Liver (tissue), 3 donors: ENCODE measurements around the gene DUOXA2.

Experiments
- ATF3 ChIP-seq: IDR thresholded peaks from 2 replicates; pipeline ENCODE4 v1.6.1; 2016; ENCODE audit warnings: antibody characterized with exemption
- EGR1 ChIP-seq, 2 donors: IDR thresholded peaks; 2 replicates each; pipeline ENCODE4 v1.6.1; 2016 to 2018; ENCODE audit warnings: antibody characterized with exemption in 2 of 2, low read depth in 2 of 2
- GABPA ChIP-seq, 2 donors: IDR thresholded peaks in 1 of 2; conservative IDR thresholded peaks in 1 of 2; 2 replicates each; pipeline ENCODE4 v1.6.1; 2016; ENCODE audit warnings: antibody characterized with exemption in 2 of 2, mild to moderate bottlenecking in 1 of 2, moderate library complexity in 1 of 2
- HNF4G ChIP-seq: IDR thresholded peaks from 2 replicates; pipeline ENCODE4 v1.6.1; 2016; ENCODE audit warnings: antibody characterized with exemption
- JUND ChIP-seq, 2 donors: IDR thresholded peaks; 2 replicates each; pipeline ENCODE4 v1.6.1; 2016; ENCODE audit warnings: antibody characterized with exemption in 2 of 2
- NR2F2 ChIP-seq: IDR thresholded peaks from 2 replicates; pipeline ENCODE4 v1.6.1; 2016; ENCODE audit warnings: antibody characterized with exemption
- RAD21 ChIP-seq, 2 donors: IDR thresholded peaks; 2 replicates each; pipeline ENCODE4 v1.6.1; 2016; ENCODE audit warnings: antibody characterized with exemption in 2 of 2, mild to moderate bottlenecking in 2 of 2
- REST ChIP-seq: IDR thresholded peaks from 2 replicates; pipeline ENCODE4 v1.6.1; 2016; ENCODE audit warnings: antibody characterized with exemption, mild to moderate bottlenecking
- TAF1 ChIP-seq: conservative IDR thresholded peaks from 2 replicates; pipeline ENCODE4 v1.6.1; 2016; ENCODE audit warnings: antibody characterized with exemption, mild to moderate bottlenecking
- YY1 ChIP-seq: IDR thresholded peaks from 2 replicates; pipeline ENCODE4 v1.6.1; 2016; ENCODE audit warnings: antibody characterized with exemption, mild to moderate bottlenecking
- ZBTB33 ChIP-seq: IDR thresholded peaks from 2 replicates; pipeline ENCODE4 v1.6.1; 2016; ENCODE audit warnings: antibody characterized with exemption
- TF ChIP-seq, protein P1 (sequence below): fragments of 150-350 bp; IDR thresholded peaks from 2 replicates; pipeline ENCODE4 v1.5.1; 2017; ENCODE audit warnings: improper control_type of control experiment, low read depth, low read length; ENCODE audit not compliant: missing input control
- donor health status: healthy.
- donor health status: healthy.

- TF ChIP-seq RAD21 (IDR thresholded peaks at IDR 0.05) (no peak), REST (no peak), YY1 (no peak), TAF1 (no peak), EGR1 (IDR thresholded peaks at IDR 0.05; ENCODE audit: low read depth in 2 of 2) (no peak), ATF3 (no peak), HNF4G (no peak), NR2F2 (no peak), ZBTB33 (no peak), JUND (IDR thresholded peaks at IDR 0.05) (no peak), GABPA (IDR thresholded peaks at IDR 0.05 in 1 of 2, conservative IDR thresholded peaks at IDR 0.05 in 1 of 2) (no peak)
- TF ChIP-seq, protein P1, sequence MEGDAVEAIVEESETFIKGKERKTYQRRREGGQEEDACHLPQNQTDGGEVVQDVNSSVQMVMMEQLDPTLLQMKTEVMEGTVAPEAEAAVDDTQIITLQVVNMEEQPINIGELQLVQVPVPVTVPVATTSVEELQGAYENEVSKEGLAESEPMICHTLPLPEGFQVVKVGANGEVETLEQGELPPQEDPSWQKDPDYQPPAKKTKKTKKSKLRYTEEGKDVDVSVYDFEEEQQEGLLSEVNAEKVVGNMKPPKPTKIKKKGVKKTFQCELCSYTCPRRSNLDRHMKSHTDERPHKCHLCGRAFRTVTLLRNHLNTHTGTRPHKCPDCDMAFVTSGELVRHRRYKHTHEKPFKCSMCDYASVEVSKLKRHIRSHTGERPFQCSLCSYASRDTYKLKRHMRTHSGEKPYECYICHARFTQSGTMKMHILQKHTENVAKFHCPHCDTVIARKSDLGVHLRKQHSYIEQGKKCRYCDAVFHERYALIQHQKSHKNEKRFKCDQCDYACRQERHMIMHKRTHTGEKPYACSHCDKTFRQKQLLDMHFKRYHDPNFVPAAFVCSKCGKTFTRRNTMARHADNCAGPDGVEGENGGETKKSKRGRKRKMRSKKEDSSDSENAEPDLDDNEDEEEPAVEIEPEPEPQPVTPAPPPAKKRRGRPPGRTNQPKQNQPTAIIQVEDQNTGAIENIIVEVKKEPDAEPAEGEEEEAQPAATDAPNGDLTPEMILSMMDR: no peak
Observed at GRCh38 chr15:45112591-45113379, 1.3 kb upstream of the DUOXA2 start.
